Measurements from ENCODE around the gene BBX.
"Not testable (repeated sequence)": the region's sequence is repeated elsewhere in the genome, so short reads cannot be mapped to it uniquely, and the experiment has no call there.

Gene BBX

DNA sequence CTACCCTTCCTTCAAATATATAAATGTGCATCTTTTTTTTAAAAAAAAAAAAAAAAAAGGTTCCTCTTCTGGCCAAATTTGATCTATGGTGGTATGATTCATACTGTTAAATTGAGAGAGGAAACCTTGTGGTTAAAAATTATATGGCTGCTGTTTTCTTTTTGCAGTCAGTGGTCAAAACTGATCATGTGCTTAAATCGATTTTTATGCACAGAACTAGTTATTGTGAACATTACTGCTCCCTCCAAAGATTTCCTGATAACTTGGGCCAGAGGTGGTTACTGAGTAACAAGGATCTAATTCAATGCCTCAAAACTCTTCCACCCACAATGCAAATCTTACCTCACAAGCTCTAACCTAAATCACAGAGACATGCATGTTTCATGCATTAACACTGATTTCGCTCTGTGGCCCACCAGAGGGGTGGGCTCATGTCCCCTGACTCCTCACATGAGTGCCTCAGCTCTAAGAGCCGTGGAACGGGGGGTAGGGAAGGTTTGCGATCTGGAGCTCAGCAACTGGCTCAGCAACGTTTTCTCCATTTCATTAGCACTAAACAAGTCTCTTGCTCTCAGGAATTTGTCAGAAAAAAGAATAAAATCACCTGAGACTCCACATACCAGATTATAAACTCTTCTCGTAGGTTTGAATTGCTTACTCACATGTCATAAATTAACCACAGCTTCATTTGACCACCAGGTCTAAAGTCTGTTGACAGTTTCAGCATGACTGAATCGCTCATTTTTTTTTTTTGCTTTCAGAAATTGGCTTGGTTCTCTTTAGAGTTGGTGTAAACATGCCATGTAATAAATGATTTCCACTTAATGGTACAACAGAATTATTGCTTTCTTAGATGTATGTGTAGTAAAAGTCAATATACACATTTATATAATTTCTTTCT lies 287.7 kb downstream of the BBX start:
- ATAC-seq: peak in 1 of 2 donors; percentile 17

DNA sequence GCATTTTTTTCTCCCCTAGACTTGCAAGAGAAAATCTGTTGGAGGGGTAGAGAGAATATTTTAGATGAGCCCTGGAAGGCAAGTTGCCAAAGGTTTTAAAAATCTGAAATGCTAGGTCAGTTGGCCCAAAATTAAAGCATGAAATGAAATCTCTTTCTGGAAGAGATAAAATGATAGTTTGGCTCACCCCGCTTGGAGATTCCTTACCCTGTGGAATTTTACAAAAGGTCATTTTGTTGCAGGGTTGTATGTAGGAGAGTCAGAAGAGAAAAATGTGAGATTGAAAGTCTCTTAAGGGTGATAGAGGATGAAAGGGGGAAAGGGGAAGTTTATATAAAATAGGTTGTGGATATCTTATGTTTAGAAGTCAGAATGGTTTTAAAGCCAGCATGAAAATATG lies 290.3 kb downstream of the BBX start:
- ATAC-seq: no peak

DNA sequence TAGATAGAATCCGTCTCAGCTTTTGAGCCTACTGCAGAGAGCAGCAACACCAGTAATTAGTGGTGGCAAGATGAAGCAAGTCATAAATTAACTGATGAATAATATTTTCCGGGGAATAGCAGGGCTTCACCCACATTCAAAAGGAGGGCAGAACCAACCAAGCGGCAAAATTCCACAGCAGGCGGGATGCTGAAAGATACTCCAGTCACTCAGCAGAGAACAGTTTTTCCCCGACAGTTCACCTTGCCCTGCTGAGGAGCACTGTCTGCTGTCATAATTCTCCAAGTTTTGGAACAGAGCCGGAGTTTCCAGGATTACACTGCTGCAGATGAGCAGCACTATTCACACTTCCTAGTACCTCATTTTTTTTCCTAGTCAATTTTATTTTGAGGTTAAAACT lies 293.3 kb downstream of the BBX start:
- ATAC-seq: no peak

DNA sequence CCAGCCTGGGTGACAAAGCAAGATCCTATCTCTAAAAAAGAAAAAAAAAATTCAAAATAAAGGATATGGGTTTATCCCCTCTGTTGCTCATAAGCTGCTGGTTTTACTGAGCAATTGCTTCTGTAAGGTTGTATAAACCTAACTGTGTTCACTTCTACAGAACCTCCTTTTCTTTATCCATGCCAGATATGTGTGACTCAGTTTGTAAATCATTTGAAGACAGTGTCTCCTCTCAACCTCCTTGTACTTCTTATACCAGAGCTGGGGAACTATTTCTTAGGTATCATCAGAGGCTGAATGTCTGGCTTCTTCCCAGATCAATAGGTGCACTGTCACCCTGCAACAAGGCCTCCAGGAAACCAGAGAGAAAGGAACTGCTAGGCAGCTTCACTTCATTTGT lies 294.3 kb downstream of the BBX start:
- ATAC-seq: no peak

DNA sequence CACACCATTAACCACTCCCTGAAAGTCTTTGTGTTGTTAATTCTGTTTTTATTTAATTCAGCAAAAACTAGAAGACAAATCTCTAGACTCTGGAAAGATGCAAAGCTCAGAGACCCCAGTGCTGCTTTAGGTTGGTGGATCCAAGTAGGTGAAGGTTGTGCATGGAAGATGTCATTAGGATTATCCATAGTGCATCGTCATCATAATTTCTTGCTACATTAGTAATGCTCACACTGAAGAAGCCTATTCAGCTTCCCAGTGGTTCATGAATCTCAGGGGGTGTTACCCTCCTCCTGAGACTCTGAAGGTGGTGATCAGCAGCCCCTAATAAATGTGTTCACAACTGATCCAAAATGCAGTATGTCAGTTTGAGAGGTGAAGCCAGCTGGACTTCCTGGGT lies 295.3 kb downstream of the BBX start:
- ATAC-seq: no peak

DNA sequence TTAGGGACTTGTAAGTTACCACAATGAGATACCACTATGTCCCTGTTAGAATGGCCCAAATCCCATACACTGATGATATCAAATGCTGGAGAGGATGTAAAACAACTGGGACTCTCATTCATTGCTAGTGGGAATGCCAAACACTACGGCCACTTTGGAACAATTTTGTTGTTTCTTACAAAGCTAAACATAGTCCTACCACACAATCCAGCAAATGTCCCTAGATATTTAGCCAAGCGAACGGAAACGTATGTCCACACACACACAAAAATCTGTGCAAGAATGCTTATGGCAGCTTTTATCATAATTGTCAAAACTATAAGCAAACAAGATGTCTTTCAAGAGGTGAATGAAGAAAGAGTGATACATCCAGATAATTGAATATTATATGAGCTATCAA lies 296.9 kb downstream of the BBX start:
- ATAC-seq: no peak

DNA sequence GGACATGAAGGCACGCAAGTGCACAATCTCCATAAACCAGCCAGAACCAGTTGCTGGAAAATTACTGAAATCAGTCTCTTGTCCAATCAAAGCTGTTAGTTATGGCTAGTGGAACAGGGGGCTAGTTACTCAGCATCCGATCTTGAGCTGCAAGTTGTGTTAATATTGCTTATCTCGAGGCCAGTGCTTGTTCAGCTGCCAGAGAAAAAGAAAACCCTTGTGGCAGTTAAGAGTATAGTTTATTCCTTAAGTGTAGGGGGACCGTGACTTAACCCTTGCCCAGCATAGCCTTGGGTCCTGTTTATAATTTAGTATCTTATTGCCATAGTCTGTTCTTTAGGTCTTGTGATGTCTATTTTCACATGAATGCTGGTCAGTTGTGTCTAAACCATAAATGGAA lies 299.5 kb downstream of the BBX start:
- no peak for ATAC-seq

DNA sequence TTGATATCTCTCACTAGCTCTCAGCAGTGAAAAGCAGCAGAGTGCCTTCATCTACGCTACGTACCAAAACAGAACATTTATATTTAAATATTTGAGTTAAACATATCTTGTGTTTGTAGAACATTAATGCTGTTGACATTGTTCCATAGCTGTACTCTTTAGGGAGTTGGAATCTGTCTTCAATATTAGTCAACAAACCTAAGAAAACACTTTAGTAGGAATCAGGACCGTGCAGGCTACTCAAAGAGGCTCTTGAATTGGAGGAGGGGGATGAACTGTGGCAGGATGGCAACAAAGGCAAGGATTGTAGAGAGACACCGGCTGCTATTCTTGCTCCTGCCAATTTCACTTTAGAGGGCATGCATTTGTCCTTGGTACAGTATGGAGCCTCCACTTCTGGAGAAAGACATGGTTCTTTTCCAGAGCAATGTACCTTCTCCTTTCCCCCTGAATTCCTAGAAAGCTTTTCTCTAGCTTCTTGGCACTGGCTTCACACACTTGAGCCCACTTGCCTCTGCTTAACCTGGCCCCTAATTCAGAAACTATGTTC lies 302.1 kb downstream of the BBX start:
- no peak for ATAC-seq

DNA sequence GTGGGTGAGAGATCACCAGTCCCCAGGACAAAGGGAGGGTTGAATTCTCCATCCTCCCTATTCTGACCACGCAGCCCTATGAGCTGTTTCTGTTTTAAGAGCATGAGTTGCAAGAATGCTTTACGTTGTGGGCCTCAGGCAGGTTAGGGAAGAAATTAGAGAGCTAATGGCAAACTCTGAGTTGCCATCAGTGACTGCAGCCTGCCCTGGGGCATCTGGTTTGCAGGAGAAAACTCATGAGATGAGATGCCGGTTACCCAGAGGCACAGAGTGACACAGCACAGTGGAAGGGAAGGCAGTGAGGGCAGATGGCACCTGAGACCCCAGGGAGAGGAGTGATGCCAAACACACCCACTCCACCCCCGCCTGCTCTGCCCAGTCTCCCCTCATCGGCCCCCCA lies 302.8 kb downstream of the BBX start:
- ATAC-seq: no peak

DNA sequence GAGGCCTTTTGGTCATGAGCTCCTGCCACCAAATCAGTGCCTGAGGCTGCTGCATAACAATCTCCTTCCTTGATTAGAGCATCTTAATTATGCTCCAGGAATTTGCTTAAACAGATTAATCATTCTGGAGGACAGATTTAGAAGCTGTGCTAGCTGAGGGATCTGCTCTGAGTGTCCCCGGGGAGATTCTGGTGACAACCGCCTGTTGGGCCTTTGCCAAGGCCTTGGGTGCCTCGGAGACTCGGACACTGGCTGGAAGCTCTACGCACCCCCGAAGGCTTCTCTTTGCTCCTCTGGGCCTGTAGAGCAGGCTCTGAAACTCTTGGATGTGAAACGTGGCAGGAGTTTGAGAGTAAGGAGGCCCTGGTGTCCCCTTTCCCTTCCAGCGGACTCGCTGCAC lies 304.0 kb downstream of the BBX start:
- ATAC-seq: no peak

DNA sequence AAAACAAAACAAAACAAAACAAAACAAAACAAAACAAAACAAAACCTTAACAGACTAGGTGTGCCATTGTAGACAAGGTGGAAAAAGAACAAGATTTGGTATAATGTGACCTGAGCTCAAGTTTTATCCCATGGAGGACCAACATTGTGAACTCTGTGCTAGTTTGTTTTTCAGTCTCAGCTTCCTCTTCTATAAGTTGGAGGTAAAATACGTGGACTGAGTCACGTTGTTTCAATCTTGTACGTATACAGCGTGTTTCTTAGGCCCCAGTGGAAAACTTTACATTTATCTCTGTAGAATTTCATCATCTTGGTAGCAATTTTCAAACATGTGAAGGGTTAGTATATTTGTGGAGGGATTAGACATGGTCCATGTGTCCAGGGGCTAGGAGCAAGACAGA lies 306.4 kb downstream of the BBX start:
- ATAC-seq: no peak

DNA sequence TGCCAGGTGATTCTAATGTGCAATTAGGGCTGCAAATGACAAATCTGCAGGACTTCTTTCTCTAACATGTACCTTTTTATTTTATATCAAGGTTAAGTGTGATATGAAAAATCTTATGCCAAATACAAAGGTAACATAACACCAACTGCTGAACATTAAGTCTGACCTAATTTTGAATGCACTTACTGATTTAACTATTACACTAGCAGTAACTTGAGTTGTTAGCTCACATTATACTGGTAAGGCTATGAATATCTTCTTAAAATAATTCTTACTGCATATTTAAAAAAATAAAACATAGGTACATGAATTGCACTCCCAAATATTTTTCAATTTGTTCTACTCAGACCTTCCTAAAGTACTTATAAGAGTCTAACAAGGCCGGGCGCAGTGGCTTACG lies 308.8 kb downstream of the BBX start:
- ATAC-seq: no peak

DNA sequence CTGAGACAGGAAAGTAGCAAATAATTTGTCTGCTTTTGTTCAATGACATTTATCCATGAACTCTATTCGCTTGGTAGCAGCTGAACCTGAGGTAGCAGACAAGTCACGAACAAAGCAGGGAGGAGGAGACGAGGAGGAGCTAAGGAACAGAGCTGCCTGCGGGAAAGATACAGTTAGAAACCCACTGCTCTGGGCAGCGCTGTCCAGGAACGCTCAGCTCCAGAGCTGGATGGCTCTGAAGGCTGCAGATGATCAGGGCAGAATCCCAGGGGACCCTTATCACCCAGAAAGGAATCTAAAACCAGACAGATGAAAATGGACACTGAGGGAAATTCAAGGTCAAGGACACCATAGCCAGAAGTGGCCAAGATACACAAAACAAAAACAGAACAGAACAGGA lies 310.3 kb downstream of the BBX start:
- no peak for ATAC-seq

DNA sequence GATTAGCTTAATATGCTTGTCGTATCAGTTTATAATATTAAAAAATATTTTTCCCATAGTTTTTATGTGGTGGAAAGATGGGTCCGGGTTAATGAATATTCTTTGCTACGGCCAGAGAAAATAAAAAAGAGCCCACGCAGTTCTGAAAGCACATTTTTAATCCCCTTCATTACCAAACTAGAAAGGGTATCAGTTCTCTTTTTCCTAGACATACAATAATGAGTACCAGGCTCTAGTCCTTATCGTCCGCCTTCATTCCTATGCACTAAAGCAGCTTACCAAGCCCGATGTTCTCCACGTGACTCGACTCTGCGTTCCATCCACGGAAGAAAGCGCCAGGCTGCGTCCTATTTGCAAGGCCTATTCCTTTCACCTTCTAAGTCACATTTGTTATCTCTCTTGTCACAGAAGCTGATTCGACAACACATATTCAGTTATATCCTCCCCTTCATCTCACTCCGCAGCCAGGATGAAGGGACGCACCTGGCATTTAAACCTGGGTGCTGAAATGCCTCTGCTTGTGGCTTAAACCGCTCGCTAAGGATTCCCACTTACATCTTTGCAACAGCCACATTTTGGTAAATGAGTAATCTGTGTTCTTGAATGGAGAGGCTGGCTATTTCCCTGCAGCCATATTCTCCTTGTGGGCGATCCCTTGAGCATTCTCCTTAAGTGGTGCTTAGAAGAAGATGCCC lies 311.1 kb downstream of the BBX start:
- ATAC-seq: no peak

DNA sequence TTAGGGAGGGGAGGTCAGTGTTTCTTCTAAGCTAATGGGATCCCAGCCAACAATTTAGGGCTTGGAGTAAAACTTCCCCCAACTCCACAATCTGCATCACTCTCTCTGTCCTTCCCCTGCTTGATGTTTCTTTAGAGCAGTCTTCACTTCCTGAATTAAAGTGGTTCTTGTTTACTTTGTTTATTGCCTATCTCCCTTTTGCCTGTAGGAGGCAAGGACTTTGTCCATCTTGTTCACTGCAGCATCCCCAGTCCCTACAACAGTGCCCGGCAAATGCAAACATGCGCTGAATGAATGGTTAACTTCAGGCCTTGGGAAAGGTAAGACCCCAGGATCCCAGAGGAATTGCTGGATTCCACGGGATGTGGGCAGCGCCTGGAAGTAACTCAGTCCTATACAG lies 312.2 kb downstream of the BBX start:
- not testable (repeated sequence) for ATAC-seq

DNA sequence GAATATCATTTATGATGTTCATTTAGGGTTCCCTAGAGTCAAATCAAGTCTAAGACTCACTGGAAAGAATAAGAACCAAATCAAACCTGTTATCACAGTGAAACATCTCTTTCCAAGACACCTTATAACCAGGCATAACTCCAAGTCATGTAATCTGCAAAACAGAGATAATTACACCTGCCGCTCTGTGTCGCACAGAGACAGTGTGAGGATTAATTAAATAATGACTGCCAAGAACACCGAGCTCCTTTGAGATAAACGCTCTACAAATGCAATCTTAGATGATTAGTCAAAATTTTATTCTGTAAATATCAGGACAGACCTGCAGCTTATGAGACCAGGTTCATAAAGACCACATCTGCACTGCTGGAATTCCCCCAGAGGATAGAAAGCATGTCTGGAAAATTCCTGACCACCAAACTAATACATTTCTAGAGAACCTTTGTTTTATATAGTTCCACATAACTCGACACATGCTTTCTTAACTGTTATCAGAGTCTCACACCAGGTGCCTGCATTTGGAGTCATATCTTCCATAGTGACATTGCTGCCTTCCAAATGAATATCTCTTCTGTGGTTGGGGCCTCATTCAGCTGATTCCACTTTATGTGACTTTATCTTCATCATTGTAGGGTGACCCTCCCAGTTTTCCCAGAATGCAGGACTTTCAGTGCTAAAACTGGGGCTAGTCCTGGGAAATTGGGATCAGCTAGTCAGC lies 315.3 kb downstream of the BBX start:
- ATAC-seq: peak in 1 of 2 donors; percentile 33

DNA sequence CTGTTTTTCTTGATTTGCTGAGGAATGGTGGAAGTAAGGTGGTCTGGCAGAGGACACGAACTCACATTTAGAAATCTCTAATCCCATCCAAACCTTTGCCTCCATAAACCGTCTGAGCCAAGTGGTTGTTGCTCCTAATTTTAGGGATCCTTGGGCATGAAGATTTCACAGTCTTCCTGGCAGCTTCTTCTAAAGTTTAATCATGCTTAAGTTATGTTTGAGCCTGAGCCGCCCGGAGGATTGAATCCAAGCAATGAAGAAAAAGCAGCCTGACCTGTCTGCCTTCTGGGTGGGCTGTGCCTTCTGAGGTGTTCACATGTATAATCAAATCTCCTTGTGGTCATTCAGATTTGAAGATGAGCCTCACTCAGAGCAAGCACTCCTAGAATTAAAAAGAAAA lies 319.1 kb downstream of the BBX start:
- no peak for ATAC-seq

DNA sequence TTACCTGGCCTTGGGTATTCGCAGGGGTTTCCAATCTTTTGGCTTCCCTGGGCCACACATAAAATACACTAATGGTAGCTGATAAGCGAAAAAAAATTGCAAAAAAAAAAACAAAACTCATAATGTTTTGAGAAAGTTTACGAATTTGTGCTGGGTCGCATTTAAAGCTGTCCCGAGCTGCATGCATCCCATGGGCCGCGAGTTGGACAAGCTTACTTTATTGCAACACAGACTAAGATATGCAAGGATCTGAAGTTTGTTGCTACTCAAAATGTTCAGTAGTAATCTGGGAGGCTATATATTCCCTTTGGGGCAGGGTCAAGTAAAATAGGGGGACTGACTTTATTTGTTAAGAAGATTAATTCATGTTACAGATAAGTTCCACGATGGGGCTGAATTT lies 320.2 kb downstream of the BBX start:
- ATAC-seq: no peak

DNA sequence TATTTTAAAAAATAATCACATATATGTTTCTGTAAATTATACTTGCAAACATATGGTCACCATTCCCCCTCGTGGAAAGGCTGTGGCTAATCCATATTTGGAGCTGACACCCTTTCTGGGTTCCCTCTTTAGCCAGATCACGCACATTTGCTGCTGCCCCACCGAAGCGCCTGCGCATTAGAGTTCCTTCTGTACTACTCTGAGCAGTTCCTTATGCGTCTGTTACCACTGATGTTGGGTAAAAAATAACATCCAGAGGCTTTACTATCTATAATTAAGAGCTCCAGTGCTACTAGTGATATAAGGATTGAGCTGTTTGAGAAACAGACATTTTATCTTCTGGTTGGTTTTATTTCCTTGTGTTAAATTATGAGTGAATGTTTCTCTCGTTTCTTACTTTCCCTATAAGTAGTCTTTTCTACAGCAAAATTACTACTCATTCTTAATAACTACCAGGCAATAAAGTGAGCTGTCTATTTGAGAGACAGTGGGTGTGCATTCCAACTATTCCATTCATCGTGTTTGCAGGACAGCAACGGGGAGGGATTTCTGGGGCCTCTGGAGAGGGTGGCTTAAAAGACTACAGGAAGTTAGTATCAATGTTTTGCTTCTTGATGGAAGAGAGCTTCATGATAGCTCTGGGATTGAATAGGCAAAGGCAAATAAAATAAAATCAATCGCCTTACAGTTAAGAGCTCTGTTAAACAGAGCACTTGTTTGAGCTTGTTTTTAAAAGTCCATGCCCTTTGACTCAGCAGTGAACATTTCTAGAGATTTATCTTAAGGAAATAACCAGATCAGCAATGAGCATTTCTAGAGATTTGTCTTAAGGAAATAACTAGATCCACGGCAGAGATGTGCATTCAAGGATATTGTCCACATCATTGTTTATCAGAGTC lies 322.9 kb downstream of the BBX start:
- ATAC-seq: no peak

DNA sequence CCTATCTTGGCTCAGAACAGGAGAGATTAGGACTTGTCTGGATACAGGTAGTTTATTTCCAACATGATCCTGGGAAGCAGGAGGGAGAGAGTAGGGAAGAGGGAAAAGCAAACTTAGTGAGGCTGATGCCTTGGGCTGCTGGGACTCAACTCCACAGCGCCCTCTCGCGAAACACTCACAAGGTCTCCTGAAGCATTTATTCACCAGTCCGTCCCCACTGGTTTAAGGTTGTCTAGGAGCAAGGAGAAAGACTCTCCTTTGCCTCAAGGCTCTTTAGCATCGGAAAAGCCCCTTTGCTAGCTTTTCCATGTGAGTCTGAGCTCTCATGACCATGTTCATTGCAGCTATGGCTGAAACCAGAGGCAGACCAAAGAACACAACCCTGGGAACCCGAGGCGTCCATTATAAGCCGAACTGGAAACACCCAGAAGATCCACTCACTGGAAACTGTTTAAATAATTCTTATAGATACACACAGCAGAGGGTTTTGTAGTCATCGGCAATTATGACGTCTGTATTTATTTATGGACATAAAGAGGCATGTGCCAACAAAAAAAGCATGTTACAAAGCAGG lies 323.6 kb downstream of the BBX start:
- ATAC-seq: no peak

DNA sequence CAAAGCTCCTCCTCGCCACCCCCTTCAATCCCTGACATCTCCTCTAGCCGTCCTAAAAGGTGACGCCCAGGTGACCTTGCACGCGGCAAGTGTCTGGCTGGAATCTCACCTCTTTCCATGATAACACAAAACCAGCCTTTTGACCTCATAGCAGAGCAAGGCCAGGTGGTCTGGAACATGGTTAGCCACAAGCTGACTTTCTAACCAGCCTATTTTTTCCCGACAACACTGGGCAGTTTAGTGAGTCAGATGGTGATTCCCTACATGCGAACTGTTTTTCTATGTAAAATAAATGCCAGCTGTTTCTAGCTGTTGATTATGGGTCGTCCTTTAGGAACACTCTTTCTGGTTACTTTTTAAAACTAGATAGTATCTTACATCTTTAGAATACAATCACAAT lies 325.0 kb downstream of the BBX start:
- no peak for ATAC-seq

DNA sequence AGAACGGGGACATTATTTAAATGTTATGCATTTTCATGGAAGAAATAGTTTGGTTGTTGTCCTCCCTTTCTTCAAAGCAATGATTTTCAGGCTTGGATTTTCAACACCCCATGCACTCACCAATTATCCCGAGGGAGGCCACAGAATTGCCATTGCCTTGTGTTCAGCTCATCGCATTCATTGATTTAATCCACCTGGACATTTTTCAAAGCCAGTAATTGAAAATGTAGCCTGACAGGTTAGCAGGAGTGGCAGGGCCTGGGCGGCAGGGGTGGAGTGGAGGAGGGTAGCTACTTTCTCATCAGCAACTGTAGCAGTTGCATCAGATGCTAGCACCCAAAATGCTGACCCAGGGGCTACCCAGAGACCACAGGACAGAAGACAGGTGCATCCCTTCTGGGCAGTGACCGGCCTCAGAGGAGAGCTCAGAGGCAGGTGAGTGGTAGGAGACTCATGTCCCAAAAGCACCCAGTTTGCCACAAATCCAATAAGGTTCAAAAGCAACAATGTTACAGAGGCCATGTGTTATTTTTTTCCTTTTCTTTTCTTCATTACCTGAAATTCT lies 325.7 kb downstream of the BBX start:
- ATAC-seq: no peak
